Measurements from ENCODE around the gene ZNF831.

The ZNF831 gene

DNA sequence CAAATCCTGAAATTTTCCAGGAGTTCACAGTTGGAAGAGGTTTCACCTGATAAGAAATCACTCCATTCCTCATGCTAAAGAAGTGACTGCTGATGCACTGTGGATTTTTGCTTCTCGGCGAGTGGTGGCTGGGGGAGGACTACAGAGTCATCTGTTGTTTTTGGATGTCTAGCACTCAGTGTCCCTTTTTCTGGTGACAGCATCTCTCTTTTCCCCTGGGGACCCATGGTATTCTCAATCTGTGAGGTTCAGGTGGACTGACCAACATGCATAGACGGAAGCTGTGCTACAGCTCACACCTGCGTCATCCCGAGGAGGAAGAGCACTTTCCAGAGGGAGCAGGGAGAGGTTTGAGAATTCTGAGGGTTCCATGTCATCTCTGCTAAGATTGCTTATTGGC, 42.7 kb upstream of the ZNF831 start:
- WGBS, result 89% methylated on average over 5 of the region's 5 CpGs
- H3K27me3 ChIP-seq (ENCODE audit: control insufficient read depth in 1 of 2, insufficient read depth in 1 of 2, low read length in 2 of 2), result peaks cover 0 to 13% of the 10 kb centered on the region in 2 experiments

DNA sequence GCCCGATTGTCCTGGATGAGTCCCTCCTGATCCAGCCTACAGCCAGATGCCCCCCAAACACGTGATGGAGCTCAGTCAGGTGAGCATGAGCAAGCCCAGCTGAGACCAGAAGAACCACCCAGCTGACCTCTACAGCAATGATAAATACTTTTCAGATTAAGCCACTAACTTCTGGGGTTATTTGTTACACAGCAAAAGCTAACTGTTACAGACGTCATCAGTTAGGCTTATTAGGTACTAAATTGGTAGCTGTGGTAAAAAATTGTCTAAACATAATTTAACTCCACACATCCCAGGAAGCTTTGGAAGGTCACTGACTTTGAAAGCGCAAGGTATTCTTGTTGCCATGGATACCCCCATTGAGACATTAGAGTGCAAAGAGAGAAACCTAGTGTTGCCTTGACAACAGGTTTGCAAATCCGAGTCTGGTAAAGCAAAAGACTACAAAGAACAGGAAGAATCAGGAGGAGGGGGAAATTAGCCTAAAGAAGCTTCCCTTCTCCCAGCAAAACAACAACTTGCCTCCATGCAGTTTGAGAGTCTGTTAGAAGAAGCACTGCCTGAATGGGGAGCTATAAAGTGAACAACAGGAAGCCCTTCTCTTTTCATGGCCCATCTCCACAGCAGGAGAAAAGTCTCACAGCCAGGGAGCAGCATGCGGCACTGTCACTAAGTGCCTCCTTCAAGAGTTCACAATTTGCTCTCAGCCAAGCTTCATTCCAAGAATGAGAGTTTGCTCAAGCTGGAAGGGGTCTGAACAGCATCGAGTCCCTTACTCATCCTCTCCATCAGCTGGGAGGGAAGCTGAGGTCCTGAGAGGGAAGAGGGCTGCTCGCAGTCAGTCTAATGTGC, 41.7 kb upstream of the ZNF831 start:
- Histone ChIP-seq H2BK12ac (ENCODE audit: low read length in 2 of 2) (no peak overlapping the region), H3K9ac (ENCODE audit: low read length) (no peak overlapping the region), H3K27me3 (ENCODE audit: control insufficient read depth in 1 of 2, insufficient read depth in 1 of 2, low read length in 2 of 2) (peaks cover 0 to 13% of the 10 kb centered on the region in 2 experiments), H3K4me3 (ENCODE audit: insufficient read depth in 1 of 2, low read depth in 1 of 2, low read length in 2 of 2) (no peak overlapping the region), H3K79me1 (replicated peaks; ENCODE audit: low read length, poor library complexity, severe bottlenecking) (no peaks in the 10 kb centered on the region), H4K91ac (ENCODE audit: low read length) (no peak overlapping the region), H2BK5ac (ENCODE audit: low read depth, low read length, poor library complexity, severe bottlenecking) (no peak overlapping the region), H3K36me3 (ENCODE audit: control insufficient read depth in 1 of 2, insufficient read depth in 2 of 2, low read depth in 1 of 2, low read length in 2 of 2) (no peaks in the 10 kb centered on the region), H3K4me2 (ENCODE audit: low read length, poor library complexity, severe bottlenecking) (no peak overlapping the region), H3K4ac (ENCODE audit: low read depth in 1 of 2, low read length in 2 of 2) (no peak overlapping the region), H3K18ac (ENCODE audit: low read depth in 1 of 2, low read length in 2 of 2) (no peak overlapping the region), H2BK120ac (ENCODE audit: low read depth, low read length) (no peak overlapping the region), H3K4me1 (ENCODE audit: control insufficient read depth, insufficient read depth, low read depth, low read length) (no peaks in the 10 kb centered on the region), H3K23ac (ENCODE audit: low read length in 2 of 2) (no peak overlapping the region), H3K27ac (ENCODE audit: low read length, poor library complexity, severe bottlenecking) (no peak overlapping the region), H2AK5ac (ENCODE audit: low read length, severe bottlenecking) (no peak overlapping the region), H4K8ac (ENCODE audit: low read length) (no peak overlapping the region), H3K14ac (ENCODE audit: low read length in 2 of 2) (no peak overlapping the region), H2BK15ac (ENCODE audit: low read depth, poor library complexity, severe bottlenecking) (no peak overlapping the region), H3K9me3 (ENCODE audit: control insufficient read depth, low read length) (no peaks in the 10 kb centered on the region), H2AFZ (ENCODE audit: low read depth, low read length) (no peak overlapping the region)
- WGBS, result 56% methylated on average over 6 of the region's 8 CpGs
- DNase-seq, result no peak

More for the DNA sequence above, 42.7 kb upstream of the ZNF831 start:
- Histone ChIP-seq H3K27ac (ENCODE audit: low read length, poor library complexity, severe bottlenecking) (no peak overlapping the region), H2BK5ac (ENCODE audit: low read depth, low read length, poor library complexity, severe bottlenecking) (no peak overlapping the region), H2AFZ (ENCODE audit: low read depth, low read length) (no peak overlapping the region), H2BK120ac (ENCODE audit: low read depth, low read length) (no peak overlapping the region), H3K4ac (ENCODE audit: low read depth in 1 of 2, low read length in 2 of 2) (no peak overlapping the region), H4K91ac (ENCODE audit: low read length) (no peak overlapping the region), H3K79me1 (replicated peaks; ENCODE audit: low read length, poor library complexity, severe bottlenecking) (no peaks in the 10 kb centered on the region), H3K36me3 (ENCODE audit: control insufficient read depth in 1 of 2, insufficient read depth in 2 of 2, low read depth in 1 of 2, low read length in 2 of 2) (no peaks in the 10 kb centered on the region), H3K18ac (ENCODE audit: low read depth in 1 of 2, low read length in 2 of 2) (no peak overlapping the region), H3K9me3 (ENCODE audit: control insufficient read depth, low read length) (no peaks in the 10 kb centered on the region), H2BK15ac (ENCODE audit: low read depth, poor library complexity, severe bottlenecking) (no peak overlapping the region), H3K4me1 (ENCODE audit: control insufficient read depth, insufficient read depth, low read depth, low read length) (no peaks in the 10 kb centered on the region), H3K14ac (ENCODE audit: low read length in 2 of 2) (no peak overlapping the region), H2BK12ac (ENCODE audit: low read length in 2 of 2) (no peak overlapping the region), H3K4me3 (ENCODE audit: insufficient read depth in 1 of 2, low read depth in 1 of 2, low read length in 2 of 2) (no peak overlapping the region), H2AK5ac (ENCODE audit: low read length, severe bottlenecking) (no peak overlapping the region), H3K9ac (ENCODE audit: low read length) (no peak overlapping the region), H3K4me2 (ENCODE audit: low read length, poor library complexity, severe bottlenecking) (no peak overlapping the region), H3K23ac (ENCODE audit: low read length in 2 of 2) (no peak overlapping the region), H4K8ac (ENCODE audit: low read length) (no peak overlapping the region)
- DNase-seq, result no peak

DNA sequence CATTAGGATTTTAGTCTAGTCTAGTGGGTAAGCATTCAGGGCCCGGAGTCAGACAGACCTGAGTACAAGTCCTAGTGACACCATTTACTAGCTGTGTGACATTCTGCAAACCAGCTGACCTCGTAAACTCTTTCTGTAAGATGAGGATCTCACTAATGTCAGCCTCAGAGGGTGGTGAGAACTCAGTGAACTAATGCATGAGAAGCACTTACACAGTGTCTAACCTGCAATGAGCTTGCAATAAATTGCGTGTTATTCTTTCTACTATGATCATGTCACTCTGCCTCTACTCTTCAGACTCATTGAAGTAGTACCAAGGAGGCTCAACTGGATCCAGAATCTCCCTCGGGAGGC, 41.1 kb upstream of the ZNF831 start:
- Histone ChIP-seq H3K23ac (ENCODE audit: low read length in 2 of 2) (no peak overlapping the region), H2BK120ac (ENCODE audit: low read depth, low read length) (no peak overlapping the region), H2BK12ac (ENCODE audit: low read length in 2 of 2) (no peak overlapping the region), H3K9ac (ENCODE audit: low read length) (no peak overlapping the region), H3K4me3 (ENCODE audit: insufficient read depth in 1 of 2, low read depth in 1 of 2, low read length in 2 of 2) (no peak overlapping the region), H2AK5ac (ENCODE audit: low read length, severe bottlenecking) (no peak overlapping the region), H4K91ac (ENCODE audit: low read length) (no peak overlapping the region), H3K4me1 (ENCODE audit: control insufficient read depth, insufficient read depth, low read depth, low read length) (no peaks in the 10 kb centered on the region), H3K18ac (ENCODE audit: low read depth in 1 of 2, low read length in 2 of 2) (no peak overlapping the region), H3K9me3 (ENCODE audit: control insufficient read depth, low read length) (no peaks in the 10 kb centered on the region), H2AFZ (ENCODE audit: low read depth, low read length) (no peak overlapping the region), H3K27ac (ENCODE audit: low read length, poor library complexity, severe bottlenecking) (no peak overlapping the region), H2BK5ac (ENCODE audit: low read depth, low read length, poor library complexity, severe bottlenecking) (no peak overlapping the region), H3K4me2 (ENCODE audit: low read length, poor library complexity, severe bottlenecking) (no peak overlapping the region), H3K79me1 (replicated peaks; ENCODE audit: low read length, poor library complexity, severe bottlenecking) (no peaks in the 10 kb centered on the region), H3K36me3 (ENCODE audit: control insufficient read depth in 1 of 2, insufficient read depth in 2 of 2, low read depth in 1 of 2, low read length in 2 of 2) (no peaks in the 10 kb centered on the region), H3K4ac (ENCODE audit: low read depth in 1 of 2, low read length in 2 of 2) (no peak overlapping the region), H3K27me3 (ENCODE audit: control insufficient read depth in 1 of 2, insufficient read depth in 1 of 2, low read length in 2 of 2) (peaks cover 0 to 13% of the 10 kb centered on the region in 2 experiments), H2BK15ac (ENCODE audit: low read depth, poor library complexity, severe bottlenecking) (no peak overlapping the region), H4K8ac (ENCODE audit: low read length) (no peak overlapping the region), H3K14ac (ENCODE audit: low read length in 2 of 2) (no peak overlapping the region)
- no peak for DNase-seq
- WGBS, result 60% methylated on average over 4 of the region's 4 CpGs

DNA sequence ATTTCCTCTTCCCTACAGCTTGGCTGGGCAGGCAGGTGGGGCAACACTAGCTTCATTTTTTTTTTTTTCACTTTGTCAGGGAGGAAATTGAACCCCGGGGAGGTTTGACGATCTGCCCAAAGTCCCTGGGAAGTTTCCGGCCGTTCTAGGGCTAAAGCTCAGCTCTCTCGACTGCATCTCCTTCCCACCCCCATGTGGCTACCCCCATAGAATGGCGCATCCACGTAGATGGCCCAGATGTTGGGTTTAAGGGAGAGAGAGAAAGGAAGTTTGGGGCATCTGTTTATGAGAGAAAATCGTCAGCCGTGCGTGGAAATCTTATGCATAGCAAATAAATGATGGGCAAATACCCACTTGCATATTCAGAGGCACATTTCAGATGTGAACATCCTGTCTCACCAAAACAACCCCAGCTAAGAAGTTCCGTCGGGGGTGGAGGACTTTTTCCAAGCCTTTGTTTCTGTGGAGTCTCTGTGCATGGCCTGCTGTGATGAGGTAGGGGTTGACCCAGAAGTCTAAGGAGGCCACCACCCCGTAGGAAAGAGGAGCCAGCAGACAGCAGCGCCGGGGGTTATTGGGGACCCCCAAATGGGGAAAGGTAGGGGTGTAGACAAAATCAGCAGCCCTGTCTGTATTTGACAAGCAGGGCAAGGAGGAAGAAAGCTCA, 40.5 kb upstream of the ZNF831 start:
- Histone ChIP-seq H3K4me3 (ENCODE audit: insufficient read depth in 1 of 2, low read depth in 1 of 2, low read length in 2 of 2) (no peak overlapping the region), H3K14ac (ENCODE audit: low read length in 2 of 2) (no peak overlapping the region), H3K27ac (ENCODE audit: low read length, poor library complexity, severe bottlenecking) (no peak overlapping the region), H2BK15ac (ENCODE audit: low read depth, poor library complexity, severe bottlenecking) (no peak overlapping the region), H3K18ac (ENCODE audit: low read depth in 1 of 2, low read length in 2 of 2) (no peak overlapping the region), H2BK5ac (ENCODE audit: low read depth, low read length, poor library complexity, severe bottlenecking) (no peak overlapping the region), H2AFZ (ENCODE audit: low read depth, low read length) (no peak overlapping the region), H4K8ac (ENCODE audit: low read length) (no peak overlapping the region), H2BK120ac (ENCODE audit: low read depth, low read length) (no peak overlapping the region), H3K9ac (ENCODE audit: low read length) (no peak overlapping the region), H3K4me2 (ENCODE audit: low read length, poor library complexity, severe bottlenecking) (no peak overlapping the region), H4K91ac (ENCODE audit: low read length) (no peak overlapping the region), H2BK12ac (ENCODE audit: low read length in 2 of 2) (no peak overlapping the region), H3K4ac (ENCODE audit: low read depth in 1 of 2, low read length in 2 of 2) (no peak overlapping the region), H3K4me1 (ENCODE audit: control insufficient read depth, insufficient read depth, low read depth, low read length) (no peaks in the 10 kb centered on the region), H3K79me1 (replicated peaks; ENCODE audit: low read length, poor library complexity, severe bottlenecking) (no peaks in the 10 kb centered on the region), H2AK5ac (ENCODE audit: low read length, severe bottlenecking) (no peak overlapping the region), H3K36me3 (ENCODE audit: control insufficient read depth in 1 of 2, insufficient read depth in 2 of 2, low read depth in 1 of 2, low read length in 2 of 2) (no peaks in the 10 kb centered on the region), H3K9me3 (ENCODE audit: control insufficient read depth, low read length) (no peaks in the 10 kb centered on the region), H3K23ac (ENCODE audit: low read length in 2 of 2) (no peak overlapping the region), H3K27me3 (ENCODE audit: control insufficient read depth in 1 of 2, insufficient read depth in 1 of 2, low read length in 2 of 2) (peaks cover 0 to 9% of the 10 kb centered on the region in 2 experiments)
- WGBS, result 87% methylated on average over 9 of the region's 15 CpGs
- no peak for DNase-seq
